Psoas muscle (tissue), 8 donors: ENCODE measurements around the gene RAI14. TPM values are rescaled to one million over a fixed set of nuclear protein-coding genes. Genes with fewer than 3 reads are reported as not detected.

Source experiments
- ATAC-seq, 4 donors: fragments of 200-7000 bp; cut with Tn5 transposase; one replicate each; pipeline ENCODE4 v1.9.1; 2020; ENCODE audit warnings: moderate library complexity in 3 of 4, mild to moderate bottlenecking in 2 of 4
- DNase-seq, 2 donors: peaks; one replicate each; pipeline ENCODE4 v3.0.0-alpha.2; 2020
- H3K27ac ChIP-seq: fragments of 200-600 bp; one replicate; pipeline ENCODE4 v1.8.0; 2022
- H3K27me3 ChIP-seq, 3 donors: fragments of 200-600 bp in 1 of 3; one replicate each; pipeline versions ENCODE4 v1.6.1 to v1.8.0; 2013 to 2022; ENCODE audit warnings: low read length in 2 of 3, mild to moderate bottlenecking in 2 of 3, moderate library complexity in 1 of 3; ENCODE audit not compliant: insufficient read depth in 3 of 3
- H3K36me3 ChIP-seq, 2 donors: fragments of 200-600 bp in 1 of 2; one replicate each; pipeline versions ENCODE4 v1.6.1 to v1.8.0; 2013 to 2022; ENCODE audit warnings: low read depth in 1 of 2, mild to moderate bottlenecking in 1 of 2, moderate library complexity in 1 of 2; ENCODE audit not compliant: insufficient read depth in 1 of 2
- H3K4me1 ChIP-seq: fragments of 200-600 bp; one replicate; pipeline ENCODE4 v1.8.0; 2022
- H3K4me3 ChIP-seq: fragments of 200-600 bp; one replicate; pipeline ENCODE4 v1.8.0; 2022; ENCODE audit warnings: mild to moderate bottlenecking
- H3K9me3 ChIP-seq: fragments of 200-600 bp; one replicate; pipeline ENCODE4 v1.8.0; 2022
- WGBS, 3 donors: extraction: QIAGEN DNeasy Blood & Tissue Kit; methylation state at CpG; one replicate each; pipeline versions ENCODE4 v1.1.6 to v1.1.7; 2013; 5-methylcytosine and 5-hydroxymethylcytosine counted together
- intact Hi-C, 2 donors: fragments of 100-400 bp; cut with DNase I; formaldehyde crosslinking; loops; one replicate each; pipeline versions ENCODE4 v1.11.0 to v1.14.2; 2022
- polyA plus RNA-seq, 3 donors: library from polyadenylated mRNA; stranded (reverse); fragments of 200-250 nt; gene quantifications; one replicate each; pipeline ENCODE4 v1.2.3, GENCODE V29; 2013
- total RNA-seq, 4 donors: library from RNA; stranded (reverse); fragmentation: NEBNext Ultra II Directional in 2 of 4; extraction: Animal tissue kit (Norgen Biotek cat#: 25700) in 2 of 4; gene quantifications; one replicate each; pipeline versions ENCODE4 v1.2.1 to v1.2.4, GENCODE V29; 2021 to 2023
- TF ChIP-seq, protein P1 (sequence below): fragments of 200-600 bp; IDR thresholded peaks from one replicate; pipeline ENCODE4 v1.8.0; 2022; ENCODE audit warnings: antibody characterized with exemption
- donor health status: healthy with polysubstance abuse.
- donor health status: DM: no; HTN: no; CAD: no; lungs with moderate emphysema.
- donor health status: Bipolar disorder and iron deficiency.
- donor health status: healthy.
- donor health status: DM: yes; HTN: yes; CAD: no.
- donor health status: DM: no; HTN: no; CAD: no.
- donor health status: DM: no; HTN: no; CAD: no.
- donor health status: DM: yes; HTN: yes; CAD: no.

RAI14 gene
- total and polyA plus RNA-seq, 7 donors, result 0.69 to 4.3 (median 2.1) TPM

DNA sequence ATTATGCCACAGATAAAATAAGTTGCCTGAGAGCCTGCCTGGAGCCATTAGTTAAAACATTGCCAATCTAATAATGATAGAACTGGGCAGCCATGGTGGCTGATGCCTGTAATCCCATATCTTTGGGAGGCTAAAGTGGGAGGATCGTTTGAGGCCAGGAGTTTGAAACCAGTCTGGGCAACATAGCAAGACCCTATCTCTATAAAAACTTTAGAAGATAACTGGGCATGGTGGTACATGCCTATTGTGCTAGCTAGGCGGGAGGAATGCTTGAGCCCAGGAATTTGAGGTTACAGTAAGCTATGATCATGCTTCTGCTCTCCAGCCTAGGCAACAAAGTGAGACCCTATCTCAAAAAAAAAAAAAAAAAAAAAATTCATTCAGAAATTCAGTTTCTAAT is 52.6 kb downstream of the RAI14 start:
- 93 to 96% (median 95%) methylated on average over 2 of the region's 2 CpGs for WGBS, 3 donors
- no peak overlapping the region for H3K27ac ChIP-seq

DNA sequence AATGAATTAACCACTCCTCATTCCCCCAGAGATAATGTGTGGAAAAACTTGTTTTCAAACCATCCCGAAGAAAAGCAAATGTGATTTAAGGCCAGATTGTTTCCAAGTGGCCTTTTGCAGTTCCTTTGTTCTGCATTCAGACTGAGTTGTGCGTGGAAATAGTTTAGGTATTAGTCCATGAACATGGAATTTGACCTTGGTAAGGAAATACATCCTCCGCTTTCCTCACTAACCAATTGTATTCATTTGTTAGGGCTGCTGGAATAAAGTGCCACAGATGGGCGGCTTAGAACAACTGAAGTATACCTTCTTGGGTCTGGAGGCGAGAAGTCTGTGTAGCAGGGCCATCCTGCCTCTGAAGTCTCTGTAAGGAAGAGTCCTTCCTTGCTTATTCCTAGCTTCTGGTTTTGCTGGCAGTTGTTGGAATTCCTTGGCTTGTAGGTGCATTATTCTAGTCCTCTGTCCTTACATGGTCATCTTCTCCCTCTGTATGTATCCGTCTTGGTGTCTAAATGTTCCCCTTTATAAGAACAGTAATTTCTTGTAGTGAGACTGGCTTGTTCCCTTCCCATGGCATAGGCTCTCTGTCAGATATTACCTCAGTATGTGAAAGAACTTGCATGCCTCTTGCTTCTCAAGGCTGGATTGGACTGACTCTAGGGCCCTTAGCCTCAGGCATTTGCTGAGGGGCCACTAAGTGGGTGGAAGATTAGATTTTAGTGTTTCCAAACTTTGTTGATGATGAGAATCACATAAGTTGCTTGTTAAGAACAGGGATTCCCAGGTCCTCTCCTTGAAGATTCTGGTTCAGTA is 53.9 kb downstream of the RAI14 start:
- ATAC-seq (no peak), DNase-seq (no peak)
- H3K9me3 ChIP-seq, result no peaks in the 10 kb centered on the region
- H3K4me1 ChIP-seq, result no peaks in the 10 kb centered on the region
- no peaks in the 10 kb centered on the region for H3K27me3 ChIP-seq
- H3K4me3 ChIP-seq, result no peak overlapping the region
- TF ChIP-seq, protein P1, sequence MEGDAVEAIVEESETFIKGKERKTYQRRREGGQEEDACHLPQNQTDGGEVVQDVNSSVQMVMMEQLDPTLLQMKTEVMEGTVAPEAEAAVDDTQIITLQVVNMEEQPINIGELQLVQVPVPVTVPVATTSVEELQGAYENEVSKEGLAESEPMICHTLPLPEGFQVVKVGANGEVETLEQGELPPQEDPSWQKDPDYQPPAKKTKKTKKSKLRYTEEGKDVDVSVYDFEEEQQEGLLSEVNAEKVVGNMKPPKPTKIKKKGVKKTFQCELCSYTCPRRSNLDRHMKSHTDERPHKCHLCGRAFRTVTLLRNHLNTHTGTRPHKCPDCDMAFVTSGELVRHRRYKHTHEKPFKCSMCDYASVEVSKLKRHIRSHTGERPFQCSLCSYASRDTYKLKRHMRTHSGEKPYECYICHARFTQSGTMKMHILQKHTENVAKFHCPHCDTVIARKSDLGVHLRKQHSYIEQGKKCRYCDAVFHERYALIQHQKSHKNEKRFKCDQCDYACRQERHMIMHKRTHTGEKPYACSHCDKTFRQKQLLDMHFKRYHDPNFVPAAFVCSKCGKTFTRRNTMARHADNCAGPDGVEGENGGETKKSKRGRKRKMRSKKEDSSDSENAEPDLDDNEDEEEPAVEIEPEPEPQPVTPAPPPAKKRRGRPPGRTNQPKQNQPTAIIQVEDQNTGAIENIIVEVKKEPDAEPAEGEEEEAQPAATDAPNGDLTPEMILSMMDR, result no peak
- intact Hi-C loops, result no loop called here
- WGBS, 3 donors, result 61 to 69% (median 69%) methylated on average over 6 of the region's 6 CpGs
- no peak overlapping the region for H3K27ac ChIP-seq
- H3K36me3 ChIP-seq, result no peaks in the 10 kb centered on the region

More for the DNA sequence above, 52.6 kb downstream of the RAI14 start:
- DNase-seq, result no peak
- Histone ChIP-seq H3K36me3 (no peaks in the 10 kb centered on the region), H3K4me1 (no peaks in the 10 kb centered on the region), H3K4me3 (no peak overlapping the region), H3K27me3 (no peaks in the 10 kb centered on the region), H3K9me3 (no peaks in the 10 kb centered on the region)
- no peak for ATAC-seq
- intact Hi-C loops, result no loop called here
- TF ChIP-seq, protein P1, result no peak

DNA sequence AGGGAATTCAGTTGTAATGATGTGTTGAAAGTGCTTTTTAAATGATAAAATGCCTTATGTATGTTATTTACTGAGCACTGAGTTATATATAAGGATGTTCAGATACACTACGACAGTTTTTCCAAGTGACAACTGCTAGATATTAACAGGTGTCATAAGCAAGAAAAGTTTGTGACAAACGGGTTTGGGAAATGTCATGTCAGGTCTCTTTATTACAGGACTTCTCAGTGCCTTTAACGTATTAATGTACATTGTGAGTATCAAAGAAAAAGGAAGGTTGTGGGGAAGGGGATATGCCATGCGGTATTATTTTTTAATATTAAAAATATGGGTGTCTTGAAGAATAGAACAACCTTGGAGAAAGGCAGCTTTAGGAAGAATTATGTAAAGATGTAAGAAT is 56.4 kb downstream of the RAI14 start:
- WGBS, 3 donors, result 83 to 86% (median 83%) methylated on average over 4 of the region's 4 CpGs
- intact Hi-C loops, result no loop called here
- DNase-seq, result no peak
- no peak for ATAC-seq
- Histone ChIP-seq H3K36me3 (no peaks in the 10 kb centered on the region), H3K4me3 (no peak overlapping the region), H3K4me1 (no peaks in the 10 kb centered on the region), H3K27me3 (no peaks in the 10 kb centered on the region), H3K27ac (no peak overlapping the region), H3K9me3 (no peaks in the 10 kb centered on the region)
- TF ChIP-seq, protein P1, result no peak

DNA sequence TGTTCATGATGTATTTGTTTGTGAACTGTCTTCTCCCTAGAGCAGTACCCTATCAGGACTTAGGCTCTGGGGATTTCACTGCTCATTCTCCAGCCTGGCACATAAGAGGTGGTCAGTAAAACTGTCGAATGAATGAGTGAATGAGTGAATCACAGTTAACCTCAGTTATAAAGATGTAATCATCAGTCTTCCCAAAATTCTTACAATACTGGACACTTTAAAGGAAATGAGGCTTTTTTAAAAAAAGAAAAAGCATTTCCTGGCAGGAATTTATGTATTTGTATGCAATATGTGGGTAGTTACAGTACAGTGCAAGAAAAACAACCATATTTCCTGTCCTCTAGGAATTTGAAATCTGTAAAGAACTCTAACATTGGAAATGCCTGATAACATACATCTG is 59.6 kb downstream of the RAI14 start:
- Histone ChIP-seq H3K4me3 (no peak overlapping the region), H3K27ac (no peak overlapping the region), H3K9me3 (no peaks in the 10 kb centered on the region), H3K27me3 (no peaks in the 10 kb centered on the region), H3K4me1 (no peaks in the 10 kb centered on the region), H3K36me3 (no peaks in the 10 kb centered on the region)
- TF ChIP-seq, protein P1, result no peak
- WGBS, 3 donors, result 76 to 82% (median 80%) methylated on average over 1 of the region's 1 CpG
- intact Hi-C loops, result no loop called here
- DNase-seq (no peak), ATAC-seq (no peak)

DNA sequence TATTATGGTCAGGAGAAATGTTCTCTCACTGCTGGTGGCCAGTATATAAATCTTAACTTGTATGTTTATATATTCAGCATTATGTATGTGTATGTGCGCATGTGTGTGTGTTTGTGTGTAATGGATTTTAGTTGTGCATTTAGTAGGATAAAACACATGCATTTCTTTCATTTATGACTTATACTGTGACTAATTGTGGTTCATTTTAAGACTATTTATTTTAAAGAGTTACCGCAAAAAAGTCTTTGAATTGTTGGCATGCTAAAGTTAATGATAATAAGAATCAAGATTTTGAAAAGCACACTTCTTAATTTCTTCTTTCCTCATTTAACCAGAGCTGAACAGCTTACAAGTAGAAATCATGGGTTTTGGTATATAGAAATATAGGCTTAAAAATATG is 60.9 kb downstream of the RAI14 start:
- DNase-seq, result no peak
- no peak overlapping the region for H3K27ac ChIP-seq
- TF ChIP-seq, protein P1, result no peak
- H3K27me3 ChIP-seq, result no peaks in the 10 kb centered on the region
- H3K4me3 ChIP-seq, result no peak overlapping the region
- intact Hi-C loops, result no loop called here
- H3K4me1 ChIP-seq, result no peaks in the 10 kb centered on the region
- H3K36me3 ChIP-seq, result no peaks in the 10 kb centered on the region
- WGBS, 3 donors, result 67 to 94% (median 78%) methylated on average over 2 of the region's 2 CpGs
- ATAC-seq, result no peak
- no peaks in the 10 kb centered on the region for H3K9me3 ChIP-seq
